ENCODE data around the gene SUDS3.

DNA sequence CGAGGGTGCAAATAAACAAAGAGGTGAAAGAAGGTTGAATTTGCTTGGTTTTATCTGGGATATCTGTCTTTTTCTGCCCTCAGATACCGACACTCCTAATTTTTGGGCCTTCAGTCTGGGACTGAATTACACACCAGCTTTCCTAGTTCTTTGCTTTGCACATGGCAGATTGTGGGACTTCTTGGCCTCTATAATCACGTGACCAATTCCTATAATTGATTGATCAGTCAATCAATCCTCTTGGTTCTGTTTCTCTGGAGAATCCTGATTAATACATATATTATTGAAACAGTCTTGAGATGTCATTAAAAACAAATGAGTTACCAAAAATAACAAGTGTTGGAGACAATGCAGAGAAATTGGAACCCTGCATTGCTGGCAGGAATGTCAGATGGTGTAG is 62.7 kb downstream of the SUDS3 start:
- TF ChIP-seq, protein P1, sequence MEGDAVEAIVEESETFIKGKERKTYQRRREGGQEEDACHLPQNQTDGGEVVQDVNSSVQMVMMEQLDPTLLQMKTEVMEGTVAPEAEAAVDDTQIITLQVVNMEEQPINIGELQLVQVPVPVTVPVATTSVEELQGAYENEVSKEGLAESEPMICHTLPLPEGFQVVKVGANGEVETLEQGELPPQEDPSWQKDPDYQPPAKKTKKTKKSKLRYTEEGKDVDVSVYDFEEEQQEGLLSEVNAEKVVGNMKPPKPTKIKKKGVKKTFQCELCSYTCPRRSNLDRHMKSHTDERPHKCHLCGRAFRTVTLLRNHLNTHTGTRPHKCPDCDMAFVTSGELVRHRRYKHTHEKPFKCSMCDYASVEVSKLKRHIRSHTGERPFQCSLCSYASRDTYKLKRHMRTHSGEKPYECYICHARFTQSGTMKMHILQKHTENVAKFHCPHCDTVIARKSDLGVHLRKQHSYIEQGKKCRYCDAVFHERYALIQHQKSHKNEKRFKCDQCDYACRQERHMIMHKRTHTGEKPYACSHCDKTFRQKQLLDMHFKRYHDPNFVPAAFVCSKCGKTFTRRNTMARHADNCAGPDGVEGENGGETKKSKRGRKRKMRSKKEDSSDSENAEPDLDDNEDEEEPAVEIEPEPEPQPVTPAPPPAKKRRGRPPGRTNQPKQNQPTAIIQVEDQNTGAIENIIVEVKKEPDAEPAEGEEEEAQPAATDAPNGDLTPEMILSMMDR (conservative IDR thresholded peaks at IDR 0.05) = no peak
- TF ChIP-seq EZH2 (IDR thresholded peaks at IDR 0.05; ENCODE audit: low read depth) = no peak

Measured in PC-9 (cell line).